ENCODE results near the gene HNRNPF.
A peak's percentile ranks its signal among the peaks of the same experiment; 100 is the strongest.

The HNRNPF gene

DNA sequence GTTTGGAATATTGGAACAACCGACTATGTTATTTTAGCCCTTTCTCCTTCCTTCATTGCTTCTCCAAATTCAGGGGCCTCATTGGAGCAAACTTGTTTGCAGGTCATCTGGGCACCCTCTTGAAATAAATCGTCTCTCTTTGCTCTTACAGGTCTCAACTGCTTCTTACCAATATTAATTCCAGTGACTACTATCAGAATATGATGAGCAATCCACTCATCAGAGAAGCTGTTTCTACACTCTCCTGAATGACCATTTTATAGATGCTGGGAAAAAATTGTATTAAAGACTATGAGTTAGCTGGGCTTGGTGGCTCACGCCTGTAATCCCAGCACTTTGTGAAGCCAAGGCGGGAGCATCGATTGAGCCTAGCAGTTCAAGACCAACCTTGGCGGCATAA lies 12.5 kb upstream of the HNRNPF start:
- DNase-seq (ENCODE audit: low spot score), result no peak

DNA sequence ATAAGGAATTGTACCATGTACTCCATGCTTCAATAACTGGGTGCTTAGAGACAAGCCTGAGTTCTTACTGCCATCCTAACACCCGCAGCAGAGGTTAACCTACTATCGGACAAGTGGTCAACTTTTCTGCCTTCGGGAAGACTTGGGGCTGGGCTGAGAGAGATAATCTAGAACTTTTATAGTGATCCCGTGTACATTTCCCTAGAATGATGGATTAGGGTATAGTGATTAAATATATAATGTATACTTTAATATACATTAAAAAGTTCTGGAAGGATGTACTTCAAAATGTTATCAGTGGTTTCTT lies 12.2 kb upstream of the HNRNPF start:
- no peak for DNase-seq (ENCODE audit: low spot score)

DNA sequence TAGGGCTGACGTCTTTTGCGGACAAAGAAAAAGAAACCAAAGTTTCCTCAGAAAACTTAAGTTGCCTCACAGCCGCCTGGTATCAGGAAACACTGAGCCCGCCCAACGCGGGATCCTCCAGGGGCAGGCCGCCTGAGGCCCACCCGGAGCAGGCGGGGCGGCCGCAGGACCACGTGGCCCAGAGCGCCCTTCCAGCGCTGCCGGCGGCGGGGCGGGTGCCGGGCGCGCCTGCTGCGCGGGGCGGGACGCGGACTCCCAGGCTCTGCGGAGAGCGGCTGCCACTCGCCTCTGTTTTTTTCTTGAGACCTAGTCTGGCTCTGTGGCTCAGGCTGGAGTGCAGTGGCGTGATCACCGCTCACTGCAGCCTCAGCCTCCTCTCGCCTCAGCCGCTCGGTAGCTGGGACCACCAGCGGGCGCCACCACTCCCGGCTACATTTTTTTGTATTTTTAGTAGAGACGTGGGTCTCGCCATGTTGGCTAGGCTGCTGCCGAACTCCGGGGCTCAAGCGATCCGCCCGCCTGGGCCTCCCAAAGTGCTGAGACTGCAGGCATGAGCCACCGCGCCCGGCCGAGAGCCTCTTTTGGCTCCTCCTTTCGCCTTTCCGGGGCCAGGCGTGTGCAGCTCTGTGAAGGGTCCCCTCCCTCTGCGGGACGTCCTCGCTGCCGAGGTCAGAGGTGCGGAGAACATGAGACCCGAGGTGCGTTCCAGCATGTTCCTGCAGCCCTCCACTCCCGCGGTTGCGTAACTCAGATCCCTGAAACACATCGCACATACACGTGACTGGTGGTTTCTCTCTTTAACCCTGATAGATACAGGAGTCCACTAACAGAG lies 11.6 kb upstream of the HNRNPF start:
- DNase-seq (ENCODE audit: low spot score), result peak; percentile 76

DNA sequence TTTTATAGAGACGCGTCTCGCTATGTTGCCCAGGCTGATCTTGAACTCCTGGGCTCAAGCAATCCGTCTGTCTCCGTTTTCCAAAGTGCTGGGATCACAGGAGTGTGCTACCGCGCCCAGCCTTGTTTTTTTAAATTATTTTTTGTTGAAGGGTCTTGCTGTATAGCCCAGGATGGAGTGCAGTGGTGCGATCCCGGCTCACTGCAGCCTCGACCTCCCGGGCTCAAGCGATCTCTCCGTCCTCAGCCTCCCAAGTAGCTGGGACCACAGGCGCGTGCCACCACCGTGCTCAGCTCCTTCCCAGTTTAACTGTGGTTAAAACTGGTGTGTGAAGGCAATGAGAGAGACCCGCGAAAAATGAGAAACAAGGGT lies 11.0 kb upstream of the HNRNPF start:
- no peak for DNase-seq (ENCODE audit: low spot score)

DNA sequence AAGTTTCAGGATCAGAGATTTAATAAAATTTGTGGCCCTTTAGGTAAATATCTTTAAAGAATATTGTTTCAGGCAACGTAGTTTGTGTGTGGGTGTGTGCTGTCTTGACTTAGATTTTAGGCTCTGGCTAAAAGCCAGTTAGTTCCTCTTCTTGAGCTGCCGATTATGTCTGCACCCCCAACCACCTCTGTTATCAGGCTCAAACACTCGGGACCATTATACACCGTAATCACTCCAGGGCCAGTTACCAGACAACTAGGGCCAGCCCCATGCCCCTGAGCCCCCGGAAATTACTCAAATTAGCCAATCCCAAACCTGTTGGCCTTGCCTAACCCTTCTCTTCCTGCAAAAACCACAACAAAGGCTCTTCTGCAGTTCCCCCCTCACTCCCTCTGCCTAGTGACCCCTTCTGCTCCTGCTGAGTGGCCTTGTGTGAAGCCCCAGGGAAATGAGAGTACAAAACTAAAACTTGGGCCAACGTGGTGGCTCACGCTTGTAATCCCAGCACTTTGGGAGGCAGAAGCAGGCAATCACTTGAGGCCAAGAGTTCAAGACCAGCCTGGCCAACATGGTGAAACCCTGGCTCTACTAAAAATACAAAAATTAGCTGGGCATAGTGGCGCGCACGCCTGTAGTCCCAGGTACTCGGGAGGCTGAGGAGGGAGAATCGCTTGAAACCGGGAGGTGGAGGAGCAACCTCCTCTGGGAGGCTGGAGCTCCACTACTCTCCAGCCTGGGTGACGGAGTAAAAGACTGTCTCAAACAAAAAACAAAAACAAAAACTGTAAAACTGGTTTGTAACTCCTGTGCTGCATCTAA lies 9.2 kb upstream of the HNRNPF start:
- DNase-seq (ENCODE audit: low spot score), result peak; percentile 55

DNA sequence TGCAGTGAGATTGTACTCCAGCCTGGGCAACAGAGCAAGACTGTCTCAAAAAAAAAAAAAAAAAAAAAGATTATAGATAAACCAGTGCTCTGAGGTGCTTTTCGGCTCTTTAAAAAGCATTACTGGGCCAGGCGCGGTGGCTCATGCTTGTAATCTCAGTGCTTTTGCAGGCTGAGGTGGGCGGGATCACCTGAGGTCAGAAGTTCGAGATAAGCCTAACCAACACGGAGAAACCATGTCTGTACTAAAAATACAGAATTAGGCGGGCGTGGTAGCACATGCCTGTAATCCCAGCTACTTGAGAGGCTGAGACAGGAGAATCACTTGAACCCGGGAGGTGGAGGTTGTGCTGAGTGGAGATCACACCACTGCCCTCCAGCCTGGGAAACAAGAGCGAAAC lies 6.6 kb upstream of the HNRNPF start:
- no peak for DNase-seq (ENCODE audit: low spot score)

DNA sequence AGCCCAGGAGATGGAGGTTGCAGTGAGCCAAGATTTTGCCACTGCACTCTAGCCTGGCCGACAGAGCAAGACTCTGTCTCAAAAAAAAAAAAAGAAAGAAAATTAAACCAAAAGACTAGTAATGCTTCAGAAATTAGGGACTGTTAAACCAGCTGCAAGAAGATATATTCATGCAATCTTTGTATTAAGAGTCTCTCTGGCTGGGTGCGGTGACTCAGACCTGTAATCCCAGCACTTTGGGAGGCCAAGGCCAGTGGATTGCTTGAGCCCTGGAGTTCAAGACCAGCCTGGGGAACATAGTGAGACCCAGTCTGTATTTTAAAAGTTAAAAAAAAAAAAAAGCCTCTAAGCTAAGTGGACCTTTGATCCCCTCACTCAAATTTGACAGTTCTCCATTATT lies 2.5 kb upstream of the HNRNPF start:
- DNase-seq (ENCODE audit: low spot score), result no peak

DNA sequence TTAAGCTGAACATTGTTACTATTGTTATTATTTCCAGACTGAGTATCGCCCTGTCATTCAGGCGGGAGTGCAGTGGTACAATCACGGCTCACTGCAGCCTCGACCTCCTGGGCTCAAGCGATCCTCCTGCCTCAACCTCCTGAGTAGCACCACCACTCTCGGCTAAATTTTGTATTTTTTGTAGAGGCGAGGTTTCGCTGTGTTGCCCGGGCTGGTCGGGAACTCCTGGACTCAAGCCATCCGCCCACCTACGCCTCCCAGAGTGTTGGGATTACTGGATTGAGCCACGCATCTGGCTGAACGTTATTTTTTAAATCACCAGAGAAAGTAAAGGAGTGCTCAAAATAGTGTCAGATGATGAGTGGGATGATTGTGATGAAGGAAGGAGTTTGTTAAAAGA lies 1.4 kb upstream of the HNRNPF start:
- DNase-seq (ENCODE audit: low spot score), result no peak

DNA sequence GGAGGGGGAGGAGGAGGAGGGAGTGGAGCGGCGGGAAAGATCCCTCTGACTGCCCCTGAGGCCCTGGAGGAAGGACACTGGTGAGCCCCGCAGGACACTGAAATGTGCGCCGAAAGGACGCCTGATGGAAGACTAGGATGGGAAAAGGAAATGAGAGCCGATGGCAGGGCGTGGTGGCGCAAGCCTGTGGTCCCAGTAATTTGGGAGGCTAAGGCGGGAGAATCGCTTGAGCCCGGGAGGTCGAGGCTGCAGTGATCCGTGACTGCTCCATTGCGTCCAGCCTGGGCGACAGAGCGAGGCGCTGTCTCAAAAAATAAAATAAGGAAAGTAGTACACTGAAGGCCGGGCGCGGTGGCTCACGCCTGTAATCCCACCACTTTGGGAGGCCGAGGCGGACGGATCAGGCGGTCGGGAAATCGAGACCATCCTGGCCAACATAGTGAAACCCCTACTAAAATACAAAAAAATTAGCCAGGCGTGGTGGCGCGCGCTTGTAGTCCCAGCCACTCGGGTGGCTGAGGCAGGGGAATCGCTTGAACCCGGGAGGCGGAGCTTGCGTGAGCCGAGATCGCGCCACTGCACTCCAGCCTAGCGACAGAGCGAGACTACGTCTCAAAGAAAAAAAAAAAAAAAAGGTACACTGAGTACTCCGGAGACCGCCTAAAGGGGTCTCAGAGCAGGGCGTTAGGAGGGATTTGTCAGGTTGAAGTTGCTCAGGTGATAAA lies 561 bp upstream of the HNRNPF start:
- peak; percentile 76 for DNase-seq (ENCODE audit: low spot score)

DNA sequence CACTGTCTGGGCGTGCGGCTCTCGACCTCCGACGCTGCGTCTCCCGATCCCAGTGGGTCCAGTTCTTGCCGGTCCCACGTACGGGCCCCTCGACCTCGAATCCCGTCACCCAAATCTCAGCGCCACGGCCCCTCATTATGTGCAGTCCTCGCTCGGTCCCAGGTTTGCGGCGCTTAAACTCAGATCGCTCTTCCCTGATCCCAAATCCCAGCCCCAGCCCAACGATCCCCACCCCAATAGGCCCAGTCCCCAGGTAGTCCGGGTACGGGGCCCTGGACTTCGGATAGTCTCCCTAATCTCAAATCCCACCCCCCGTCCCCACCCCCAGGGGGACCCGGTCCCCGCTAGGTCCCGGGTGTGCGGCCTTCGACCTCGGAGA lies 666 bp downstream of the HNRNPF start:
- no peak for DNase-seq (ENCODE audit: low spot score)

DNA sequence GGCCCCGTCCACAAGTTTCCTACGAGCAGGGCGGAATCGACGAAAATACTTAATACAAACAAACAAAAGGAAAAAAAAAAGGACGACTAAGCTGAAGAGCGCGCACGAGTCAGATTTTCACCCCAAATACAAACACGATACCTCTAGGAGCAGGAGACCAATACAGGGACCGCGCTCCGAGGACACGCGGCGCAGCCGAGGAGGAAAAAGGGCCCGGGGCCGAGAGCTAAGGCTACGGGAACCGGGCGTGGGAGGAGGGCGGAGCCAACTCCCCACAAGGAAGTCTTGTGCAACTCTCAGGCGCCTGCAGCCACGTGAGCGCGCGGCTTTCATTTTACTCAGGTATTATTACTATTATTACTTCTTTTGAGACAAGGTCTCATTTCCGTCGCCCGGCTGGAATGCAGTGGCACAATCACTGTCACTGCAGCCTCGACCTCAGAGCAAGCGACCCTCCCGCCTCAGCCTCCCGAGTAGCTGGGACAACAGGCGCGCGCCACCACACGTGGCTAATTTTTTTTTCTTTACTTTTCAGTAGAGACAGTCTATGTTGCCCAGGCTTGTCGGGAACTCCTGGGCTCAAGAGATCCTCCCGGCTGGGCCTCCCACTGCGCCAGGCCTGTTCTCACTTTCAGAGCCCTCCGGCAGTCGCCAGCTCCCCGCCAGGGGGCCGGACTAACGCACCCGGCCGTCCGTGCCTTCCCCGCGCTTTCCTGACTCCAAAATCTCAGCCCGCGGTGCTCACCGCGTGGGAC lies 1.2 kb downstream of the HNRNPF start:
- peak; percentile 82 for DNase-seq (ENCODE audit: low spot score)

DNA sequence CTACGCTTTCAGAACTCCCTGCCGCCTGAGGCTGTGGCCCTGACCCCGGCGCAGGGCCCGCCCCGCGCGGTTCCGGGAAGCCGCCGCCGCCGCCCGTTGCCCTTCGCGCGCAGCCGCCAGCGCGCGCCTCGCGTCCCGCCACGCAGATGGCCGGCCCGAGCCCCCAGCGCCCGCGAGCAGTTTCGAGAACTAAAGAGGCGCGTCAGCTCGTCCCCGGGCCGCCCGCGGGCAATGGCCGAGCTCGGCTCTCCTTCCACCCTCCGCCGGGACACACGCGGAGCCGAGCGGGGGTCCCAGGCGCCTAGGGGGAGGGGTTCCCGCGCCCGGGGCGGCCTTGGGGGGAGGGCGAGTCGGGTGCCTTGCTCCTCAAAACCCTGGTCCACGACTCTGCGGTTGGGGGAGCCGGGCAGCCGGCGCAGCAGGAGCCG lies 1.8 kb downstream of the HNRNPF start:
- DNase-seq (ENCODE audit: low spot score), result peak; percentile 51

DNA sequence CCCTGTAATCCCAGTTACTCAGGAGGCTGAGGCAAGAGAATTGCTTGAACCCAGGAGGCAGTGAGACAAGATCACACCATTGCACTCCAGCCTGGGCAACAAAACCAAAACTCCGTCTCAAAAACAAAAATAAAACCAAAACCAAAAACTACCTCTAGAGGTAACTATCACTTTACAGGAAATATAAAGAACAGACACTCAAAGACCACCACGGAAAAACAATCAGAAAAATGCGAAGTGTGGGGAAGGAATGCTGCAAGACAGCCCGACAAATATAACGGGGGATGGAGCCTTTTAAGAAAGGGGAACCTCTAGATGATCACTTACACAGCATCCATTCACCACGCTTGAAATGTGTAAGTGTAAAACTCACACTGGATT lies 4.3 kb downstream of the HNRNPF start:
- peak; percentile 46 for DNase-seq (ENCODE audit: low spot score)

DNA sequence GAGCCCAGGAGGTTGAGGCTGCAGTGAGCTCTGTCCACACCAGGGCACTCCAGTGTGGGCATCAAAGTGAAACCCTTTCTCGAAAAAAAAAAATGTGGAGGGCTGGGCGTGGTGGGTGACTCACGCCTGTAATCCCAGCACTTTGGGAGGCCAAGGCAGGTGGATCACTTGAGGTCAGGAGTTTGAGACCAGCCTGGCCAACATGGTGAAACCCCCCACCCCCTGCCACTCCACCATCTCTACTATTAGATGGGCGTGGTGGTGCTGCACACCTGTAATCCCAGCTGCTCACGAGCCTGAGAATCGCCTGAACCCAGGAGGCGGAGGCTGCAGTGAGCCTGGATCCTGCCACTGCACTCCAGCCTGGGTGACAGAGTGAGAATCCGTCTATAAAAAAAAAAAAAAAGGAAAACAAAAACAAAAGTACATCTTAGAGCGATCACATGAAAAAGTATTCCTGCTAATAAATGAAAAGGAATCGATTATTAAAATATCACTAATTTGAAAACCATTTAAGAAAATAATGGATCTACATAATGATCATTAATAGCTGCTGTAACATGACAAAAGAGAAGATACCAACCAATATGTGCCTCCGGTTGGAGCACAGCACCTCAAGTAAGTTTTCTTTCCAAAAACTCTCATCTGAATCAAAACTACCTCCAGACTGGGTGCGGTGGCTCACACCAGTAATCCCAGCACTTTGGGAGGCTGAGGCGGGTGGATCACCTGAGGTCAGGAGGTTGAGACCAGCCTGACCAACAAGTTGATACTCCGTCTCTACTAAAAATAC lies 4.9 kb downstream of the HNRNPF start:
- no peak for DNase-seq (ENCODE audit: low spot score)

DNA sequence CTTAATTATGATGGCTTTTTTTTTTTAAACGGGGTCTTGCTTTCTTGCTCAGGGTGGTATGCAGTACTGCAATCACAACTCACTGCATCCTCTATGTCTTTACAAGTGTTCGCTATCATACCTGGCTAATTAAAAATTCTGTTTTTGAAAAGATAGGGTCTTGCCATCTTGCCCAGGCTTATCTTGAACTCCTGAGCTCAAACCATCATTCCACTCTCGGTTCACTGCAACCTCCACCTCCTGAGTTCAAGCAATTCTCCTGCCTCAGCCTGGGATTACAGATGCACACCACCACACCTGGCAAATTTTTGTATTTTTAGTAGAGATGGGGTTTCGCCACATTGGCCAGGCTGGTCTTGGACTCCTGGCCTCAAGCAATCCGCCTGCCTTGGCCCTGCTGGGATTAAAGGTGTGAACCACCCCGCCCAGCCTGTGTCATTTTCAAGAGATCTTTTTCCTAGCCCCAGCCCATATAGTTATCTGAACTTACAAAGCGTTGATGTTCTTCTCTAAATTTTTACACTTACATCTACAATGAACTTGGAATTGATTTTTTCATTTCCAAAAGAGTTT lies 6.0 kb downstream of the HNRNPF start:
- no peak for DNase-seq (ENCODE audit: low spot score)

DNA sequence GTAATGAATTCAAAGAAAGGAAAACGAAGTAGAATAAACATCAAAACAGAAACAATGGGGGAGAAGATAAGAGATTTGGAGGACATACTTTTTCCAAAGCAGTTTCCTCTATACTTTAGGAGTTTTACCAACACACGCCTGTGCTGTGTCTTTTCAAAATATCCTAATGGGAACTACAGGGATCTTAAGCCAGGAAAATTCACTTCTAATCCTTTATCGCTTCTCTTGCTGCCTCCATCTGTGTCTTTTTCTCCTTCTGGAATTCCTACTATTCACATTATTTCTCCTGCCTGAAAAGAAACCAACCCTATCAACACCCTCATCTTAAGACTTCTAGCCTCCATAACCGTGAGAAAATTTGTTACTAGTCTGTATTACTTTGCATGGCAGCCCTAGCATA lies 6.8 kb downstream of the HNRNPF start:
- DNase-seq (ENCODE audit: low spot score), result no peak

DNA sequence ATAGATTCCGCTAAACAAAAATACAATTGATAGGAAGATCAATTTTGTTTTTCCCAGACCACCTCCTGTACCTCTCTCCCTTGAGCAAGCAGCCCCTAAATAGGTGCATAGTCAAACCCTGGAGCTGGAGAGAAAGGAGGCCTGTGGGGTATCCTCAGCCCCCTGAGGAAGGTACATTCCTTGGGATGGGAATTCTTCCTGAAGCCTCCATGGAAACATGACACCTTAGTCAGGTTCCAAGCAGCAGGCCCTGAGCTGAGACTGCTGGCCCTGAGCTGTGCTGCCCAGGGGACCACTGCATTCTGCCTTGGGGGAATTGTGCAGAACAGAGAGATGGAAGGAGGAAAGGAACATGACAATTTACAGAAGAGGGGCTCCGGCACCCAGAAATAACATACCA lies 7.4 kb downstream of the HNRNPF start:
- DNase-seq (ENCODE audit: low spot score), result no peak

DNA sequence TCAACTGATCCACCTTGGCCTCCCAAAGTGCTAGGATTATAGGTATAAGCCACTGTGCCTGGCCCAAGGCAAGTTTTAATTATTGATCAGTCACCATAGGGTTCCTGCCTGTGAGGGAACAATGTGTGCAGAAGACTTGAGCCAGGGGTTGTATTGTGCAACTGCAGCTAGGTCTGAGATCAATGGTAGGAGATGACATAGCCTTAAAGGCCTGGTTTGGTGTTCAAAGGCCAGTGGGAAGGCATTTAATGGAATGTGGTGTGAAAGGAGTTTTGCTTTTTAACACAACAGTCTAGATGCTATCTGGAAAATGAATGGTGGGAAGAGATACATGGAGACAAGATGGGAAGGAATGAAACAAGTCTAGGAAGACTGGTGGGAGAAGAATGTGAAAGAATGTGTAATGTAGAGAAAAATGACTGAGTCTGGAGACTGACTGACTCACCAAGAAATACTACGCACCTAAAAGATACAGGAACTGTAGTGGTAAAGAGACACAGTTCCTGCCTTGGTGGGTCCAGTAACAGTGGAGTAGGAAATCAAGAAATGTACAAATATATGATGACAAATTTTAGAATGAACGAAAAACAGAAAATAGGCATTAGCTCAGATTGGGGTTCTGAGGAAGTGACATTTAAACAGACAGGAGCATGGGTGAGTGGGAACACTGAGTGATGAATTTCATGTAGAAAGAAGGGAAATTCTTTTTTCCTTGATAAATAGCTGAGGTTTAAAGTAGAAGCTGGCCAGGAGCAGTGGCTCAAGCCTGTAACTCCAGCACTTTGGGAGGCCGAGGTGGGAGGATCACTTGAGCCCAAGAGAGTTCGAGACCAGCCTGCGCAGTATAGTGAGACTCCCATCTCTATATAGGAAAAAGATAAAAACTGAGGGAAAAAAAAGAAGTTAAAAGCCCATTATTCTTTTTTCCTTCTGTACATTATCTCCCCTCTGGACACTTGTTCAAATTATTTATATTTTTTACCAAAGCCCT lies 9.4 kb downstream of the HNRNPF start:
- DNase-seq (ENCODE audit: low spot score), result peak; percentile 54

DNA sequence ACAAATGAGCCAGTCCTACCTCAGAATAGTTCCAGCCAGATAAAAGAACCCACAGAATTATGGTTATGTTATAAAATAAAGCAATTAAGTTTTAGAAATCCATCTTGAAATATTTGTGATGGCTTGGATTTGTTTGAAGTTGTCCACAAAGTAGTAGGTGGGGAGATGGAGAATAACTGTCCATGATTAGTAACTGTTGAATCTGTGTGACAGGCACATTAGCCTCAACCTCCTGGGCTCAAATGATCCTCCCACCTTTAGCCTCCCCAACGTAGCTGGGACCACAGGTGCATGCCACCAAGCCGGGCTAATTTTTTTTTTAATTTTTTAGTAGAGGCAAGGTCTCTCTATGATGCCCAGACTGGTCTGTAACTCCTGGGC lies 10.1 kb downstream of the HNRNPF start:
- DNase-seq (ENCODE audit: low spot score), result no peak
